GM12875 (cell line): ENCODE data around the gene LYSMD4.
"Not testable (repeated sequence)": the region's sequence is repeated elsewhere in the genome, so short reads cannot be mapped to it uniquely, and the experiment has no call there.

ENCODE experiments used
- H3K4me3 ChIP-seq: one replicate; pipeline ENCODE4 v1.5.1; 2011; ENCODE audit warnings: low read depth, low read length, control low read depth
- CTCF ChIP-seq: IDR thresholded peaks from 2 replicates; pipeline ENCODE4 v1.5.1; 2011; ENCODE audit warnings: low read depth, mild to moderate bottlenecking, control low read depth, inconsistent platforms, low read length, moderate library complexity, borderline replicate concordance; ENCODE audit not compliant: insufficient read depth

LYSMD4 gene

GRCh38 chr15:99733268-99734039 is at the start of gene LYSMD4:
TSS of gene LYSMD4 (minus strand) at chr15:99733437. CDS start at chr15:99731999, 1,438 bp downstream.
- no peak for TF ChIP-seq CTCF
- peak within 1 kb of the TSS; percentile 88 for H3K4me3 ChIP-seq

- H3K4me3 ChIP-seq: not testable (repeated sequence)
Measured at GRCh38 chr15:99782029-99782428, 48.8 kb upstream of the LYSMD4 start.

GRCh38 chr15:99777144-99777543 is 43.9 kb upstream of the LYSMD4 start:
- H3K4me3 ChIP-seq: no peak overlapping the region
- TF ChIP-seq CTCF: no peak

- no peak overlapping the region for H3K4me3 ChIP-seq
- TF ChIP-seq CTCF: no peak
Measured at GRCh38 chr15:99764522-99764921, 31.3 kb upstream of the LYSMD4 start.

GRCh38 chr15:99763827-99764226 is 30.6 kb upstream of the LYSMD4 start:
- H3K4me3 ChIP-seq: no peak overlapping the region
- TF ChIP-seq CTCF: no peak

- TF ChIP-seq CTCF: no peak
- H3K4me3 ChIP-seq: no peak overlapping the region
Measured at GRCh38 chr15:99762288-99762687, 29.1 kb upstream of the LYSMD4 start.

- no peak overlapping the region for H3K4me3 ChIP-seq
- peak; percentile 71 for TF ChIP-seq CTCF
Measured at GRCh38 chr15:99755692-99756409, 22.6 kb upstream of the LYSMD4 start.
